GM21360 (cell line): ENCODE data around the gene CNOT9.

ENCODE experiments used
- ATAC-seq: cut with Tn5 transposase; IDR thresholded peaks from one replicate; pipeline ENCODE4 v1.9.1; 2021; ENCODE audit warnings: mild to moderate bottlenecking, moderate library complexity; ENCODE audit not compliant: unreplicated experiment

CNOT9 gene

DNA sequence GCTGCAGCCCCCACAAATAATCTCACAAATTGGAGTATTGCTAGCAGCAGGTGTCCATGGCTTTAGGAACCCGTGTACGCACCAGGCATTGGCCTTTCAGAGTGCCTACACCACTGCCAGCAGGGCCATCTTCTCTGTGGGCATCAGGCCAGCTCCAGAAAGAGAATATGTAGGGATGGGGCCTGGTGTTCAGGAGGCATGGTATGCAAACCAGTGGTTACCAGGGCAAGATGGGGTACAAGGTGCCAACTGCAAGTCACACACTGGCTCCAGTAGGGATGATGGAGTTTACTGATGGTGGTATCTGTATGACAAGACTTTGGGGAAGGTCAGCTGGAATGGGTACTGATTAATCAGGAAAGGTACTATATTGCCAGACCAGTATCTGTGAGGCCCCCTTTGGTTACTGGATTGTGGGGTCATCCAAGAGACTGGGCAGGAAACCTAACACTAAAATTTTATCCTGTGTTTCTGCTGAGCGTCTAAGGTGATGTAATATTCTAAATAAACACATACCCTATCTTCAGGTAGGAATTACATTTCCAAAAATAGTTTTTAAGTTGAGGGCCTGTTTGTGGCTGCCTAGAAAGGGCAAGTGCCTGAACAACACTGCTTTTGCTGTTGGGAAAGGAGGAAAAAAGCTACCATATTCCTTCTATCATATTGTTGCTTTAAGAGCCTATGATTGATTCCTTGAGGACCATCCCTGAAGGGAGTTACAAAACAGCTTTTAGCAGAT is 9.0 kb downstream of the CNOT9 start:
- no peak for ATAC-seq

DNA sequence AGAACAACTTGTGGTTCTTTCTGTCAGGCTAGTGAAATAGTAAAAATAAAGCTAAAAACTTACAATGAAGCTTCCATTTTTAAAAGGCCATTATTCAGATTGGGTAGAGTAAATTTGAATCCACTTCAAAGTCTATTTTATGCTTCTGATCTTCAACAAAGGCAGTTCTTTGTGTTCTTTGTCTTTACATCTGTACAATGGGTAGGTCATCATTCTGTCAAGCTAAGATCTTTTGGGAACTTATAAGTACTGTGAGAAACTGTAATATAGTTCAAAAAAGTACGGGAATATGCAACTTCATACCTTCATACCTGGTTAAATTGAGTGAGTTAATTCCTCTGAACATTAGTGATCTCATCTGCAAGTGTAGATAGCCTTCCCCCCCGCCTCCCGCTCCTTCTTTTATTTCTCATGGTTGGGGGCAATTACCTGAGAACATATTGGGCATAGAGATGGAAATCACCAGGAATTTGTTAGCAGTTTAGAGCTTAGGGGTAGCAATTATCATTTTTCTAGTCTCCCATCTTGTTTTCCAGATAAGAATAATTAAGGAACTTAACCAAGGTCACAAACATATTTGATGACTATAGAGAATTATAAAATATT is 9.7 kb downstream of the CNOT9 start:
- no peak for ATAC-seq

DNA sequence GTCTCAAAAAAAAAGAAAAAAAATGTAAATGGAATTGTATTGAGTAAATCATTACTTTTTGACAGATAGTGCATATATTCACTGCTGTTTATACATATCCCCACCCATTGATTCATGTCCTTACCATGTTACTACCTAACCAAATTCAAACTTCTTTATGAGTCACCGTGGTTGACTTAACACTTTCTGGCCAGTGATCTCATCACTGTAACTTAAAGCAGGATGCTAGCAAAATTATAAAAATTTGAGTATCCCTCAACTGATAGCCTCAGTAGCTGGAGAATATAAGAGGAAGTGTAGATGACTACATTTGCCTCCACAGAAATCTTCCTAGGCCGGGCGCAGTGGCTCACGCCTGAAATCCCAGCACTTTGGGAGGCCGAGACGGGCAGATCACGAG is 13.4 kb downstream of the CNOT9 start:
- no peak for ATAC-seq

DNA sequence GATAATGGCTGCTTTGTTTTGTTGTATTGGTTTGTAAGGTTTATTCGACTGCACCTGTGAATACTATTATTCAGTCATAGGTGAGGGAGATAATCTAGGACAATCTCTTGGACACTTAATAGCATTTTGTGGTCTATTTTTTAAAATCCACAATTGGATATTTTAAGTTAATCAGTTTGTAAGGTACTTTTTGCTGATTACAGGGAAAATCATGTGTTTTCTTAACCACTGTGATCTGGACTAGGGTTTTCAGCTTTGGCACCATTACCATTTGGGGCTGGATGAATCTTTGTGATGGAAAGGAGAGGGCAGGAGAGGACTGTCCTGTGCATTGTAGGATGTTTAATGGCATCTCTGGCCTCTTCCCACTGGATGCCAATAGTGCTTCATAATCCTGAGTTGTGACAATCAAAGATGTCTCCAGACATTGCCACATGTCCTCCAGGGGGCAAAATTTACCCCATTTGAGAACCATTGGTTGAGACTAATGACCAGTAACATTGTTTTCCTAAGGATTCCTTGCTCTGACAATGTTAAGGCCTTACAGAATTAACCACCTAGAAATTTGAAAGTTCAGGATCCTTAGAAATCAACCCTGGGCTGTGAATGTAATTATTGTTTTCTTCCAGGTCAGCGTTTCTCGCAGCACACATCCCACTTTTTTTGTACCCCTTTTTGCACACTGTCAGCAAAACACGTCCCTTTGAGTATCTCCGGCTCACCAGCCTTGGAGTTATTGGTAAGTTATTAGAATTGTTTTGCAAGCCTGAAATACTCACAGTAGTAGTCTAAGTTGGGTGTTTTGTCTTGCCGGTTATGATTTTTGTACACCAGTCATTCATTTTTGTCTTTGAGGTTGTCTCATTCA is 15.6 kb downstream of the CNOT9 start:
- ATAC-seq, result no peak

DNA sequence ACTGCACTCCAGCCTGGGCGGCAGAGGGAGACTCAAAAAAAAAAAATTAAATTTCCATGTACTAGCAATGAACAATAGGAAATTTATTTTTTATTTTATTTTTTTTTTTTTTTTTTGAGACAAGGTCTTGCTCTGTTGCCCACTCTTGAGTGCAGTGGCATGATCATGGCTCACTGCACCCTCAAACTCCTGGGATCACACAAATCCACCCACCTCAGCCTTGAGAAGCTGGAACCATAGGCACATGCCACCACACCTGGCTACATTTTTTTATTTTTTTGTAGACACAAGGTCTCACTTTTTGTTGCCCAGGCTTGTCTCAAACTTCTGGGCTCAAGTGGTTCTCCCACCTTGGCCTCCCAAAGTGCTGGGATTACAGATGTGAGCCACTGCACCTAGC is 16.9 kb downstream of the CNOT9 start:
- no peak for ATAC-seq

DNA sequence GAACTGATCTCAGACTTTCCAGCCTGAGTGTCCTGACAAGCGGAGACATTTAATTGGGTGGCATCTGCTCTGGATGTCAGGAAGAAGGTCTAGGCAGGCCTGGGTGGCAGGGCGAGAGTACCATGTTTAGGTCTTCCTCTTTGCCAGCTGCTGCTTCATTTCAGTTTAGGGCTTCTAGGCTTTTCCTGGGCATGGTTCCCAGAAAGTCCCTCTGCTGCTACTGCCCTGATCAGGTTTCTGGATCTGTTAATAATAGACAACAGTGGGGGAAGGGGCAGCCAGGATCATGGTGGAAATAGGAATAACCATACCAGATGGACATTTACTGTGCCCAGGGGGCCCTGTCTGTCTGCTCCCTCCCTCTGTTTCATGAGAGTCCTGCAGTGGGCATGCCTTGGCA is 36.8 kb downstream of the CNOT9 start:
- ATAC-seq, result no peak

DNA sequence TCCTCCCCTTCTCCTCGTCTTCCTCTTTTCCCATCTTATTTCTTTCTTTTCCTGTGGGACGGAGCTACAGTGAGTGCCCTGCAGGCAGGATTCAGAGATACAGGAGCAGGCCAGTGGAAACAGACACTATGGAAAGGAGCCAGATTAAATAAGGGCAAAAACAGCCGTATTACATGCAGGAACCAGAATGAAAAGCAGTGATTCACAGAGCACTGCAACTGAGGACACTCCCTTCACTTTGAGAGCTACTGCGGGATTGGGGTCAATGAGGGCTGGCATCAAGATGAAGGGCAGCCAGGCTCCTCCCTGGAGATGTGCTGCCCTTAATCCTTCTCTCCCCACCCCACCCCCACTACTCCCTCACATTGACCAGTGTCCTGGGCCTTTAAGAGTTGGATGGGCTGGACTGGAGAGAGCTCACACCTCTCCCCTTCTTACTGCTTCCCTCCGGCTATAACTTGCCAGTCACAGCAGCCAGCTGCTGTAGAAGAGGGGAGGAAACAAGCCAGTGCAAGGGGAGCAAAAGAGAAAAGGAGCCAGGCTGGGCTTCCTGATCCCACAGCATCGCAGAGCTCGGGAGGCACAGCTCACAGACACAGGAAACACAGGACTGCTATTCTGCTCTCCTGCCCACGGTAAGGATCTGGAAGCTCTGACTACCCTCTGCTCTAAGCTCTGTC is 38.9 kb downstream of the CNOT9 start, which contains the start of gene PLCD4:
TSS of gene PLCD4 (plus strand) at position 464 of the 680 bp plus-strand sequence. CDS start 7,841 bp downstream, outside the sequence.
- ATAC-seq, result no peak

DNA sequence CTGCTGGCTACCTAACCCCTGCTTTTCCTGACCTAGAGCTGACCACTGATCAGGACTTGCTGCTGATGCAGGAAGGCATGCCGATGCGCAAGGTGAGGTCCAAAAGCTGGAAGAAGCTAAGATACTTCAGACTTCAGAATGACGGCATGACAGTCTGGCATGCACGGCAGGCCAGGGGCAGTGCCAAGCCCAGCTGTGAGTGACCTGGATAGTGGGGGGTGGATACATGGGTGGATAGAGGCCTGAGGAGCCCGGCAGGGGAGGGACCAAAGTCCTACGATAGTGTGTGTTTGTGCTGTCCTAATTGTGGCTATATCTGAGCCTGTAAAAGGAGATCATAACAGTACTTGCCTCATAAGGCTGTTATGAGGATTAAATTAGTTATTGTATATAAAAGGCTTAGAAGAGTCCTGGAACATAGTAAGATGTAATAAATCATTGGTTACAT is 47.3 kb downstream of the CNOT9 start:
- no peak for ATAC-seq

DNA sequence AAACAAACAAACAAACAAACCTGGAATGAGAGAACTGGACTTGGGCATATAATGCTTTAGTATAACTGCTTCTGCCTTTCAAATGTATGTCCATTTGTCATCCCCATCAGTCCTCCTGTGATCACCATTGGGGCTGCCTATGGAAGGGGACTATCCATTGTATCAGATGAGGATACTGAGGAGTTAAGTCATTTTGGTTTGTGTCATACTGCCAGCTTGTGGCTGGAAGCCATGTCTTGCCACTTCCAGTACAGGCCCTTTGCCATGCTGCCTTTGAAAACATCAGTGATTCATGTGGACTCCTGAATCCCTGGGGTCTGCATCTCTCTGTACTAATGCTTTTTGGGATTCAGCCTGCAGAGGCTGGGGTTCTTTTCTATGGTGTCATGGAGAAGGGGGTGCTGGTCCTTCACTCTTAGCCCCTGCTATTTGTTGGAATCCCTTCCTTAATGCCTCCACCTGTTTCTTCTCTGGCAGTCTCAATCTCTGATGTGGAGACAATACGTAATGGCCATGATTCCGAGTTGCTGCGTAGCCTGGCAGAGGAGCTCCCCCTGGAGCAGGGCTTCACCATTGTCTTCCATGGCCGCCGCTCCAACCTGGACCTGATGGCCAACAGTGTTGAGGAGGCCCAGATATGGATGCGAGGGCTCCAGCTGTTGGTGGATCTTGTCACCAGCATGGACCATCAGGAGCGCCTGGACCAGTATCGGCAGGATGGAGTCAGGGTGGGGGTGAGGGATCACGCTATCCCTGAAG is 49.6 kb downstream of the CNOT9 start:
- no peak for ATAC-seq

DNA sequence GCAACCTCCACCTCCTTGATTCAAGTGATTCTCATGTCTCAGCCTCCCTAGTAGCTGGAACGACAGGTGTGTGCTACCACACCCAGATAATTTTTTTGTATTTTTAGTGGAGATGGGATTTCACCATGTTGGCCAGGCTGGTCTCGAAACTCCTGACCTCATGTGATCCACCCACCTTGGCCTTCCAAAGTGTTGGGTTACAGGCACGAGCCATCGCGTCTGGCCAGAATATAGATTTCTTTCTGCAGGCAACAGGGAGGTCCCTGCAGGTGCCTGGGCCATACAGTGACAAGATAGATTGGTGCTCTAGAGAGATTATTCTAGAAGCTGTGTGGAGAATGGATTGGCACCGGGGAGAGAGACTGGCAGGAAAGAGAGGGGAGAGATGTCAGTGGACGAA is 52.4 kb downstream of the CNOT9 start:
- ATAC-seq, result no peak

DNA sequence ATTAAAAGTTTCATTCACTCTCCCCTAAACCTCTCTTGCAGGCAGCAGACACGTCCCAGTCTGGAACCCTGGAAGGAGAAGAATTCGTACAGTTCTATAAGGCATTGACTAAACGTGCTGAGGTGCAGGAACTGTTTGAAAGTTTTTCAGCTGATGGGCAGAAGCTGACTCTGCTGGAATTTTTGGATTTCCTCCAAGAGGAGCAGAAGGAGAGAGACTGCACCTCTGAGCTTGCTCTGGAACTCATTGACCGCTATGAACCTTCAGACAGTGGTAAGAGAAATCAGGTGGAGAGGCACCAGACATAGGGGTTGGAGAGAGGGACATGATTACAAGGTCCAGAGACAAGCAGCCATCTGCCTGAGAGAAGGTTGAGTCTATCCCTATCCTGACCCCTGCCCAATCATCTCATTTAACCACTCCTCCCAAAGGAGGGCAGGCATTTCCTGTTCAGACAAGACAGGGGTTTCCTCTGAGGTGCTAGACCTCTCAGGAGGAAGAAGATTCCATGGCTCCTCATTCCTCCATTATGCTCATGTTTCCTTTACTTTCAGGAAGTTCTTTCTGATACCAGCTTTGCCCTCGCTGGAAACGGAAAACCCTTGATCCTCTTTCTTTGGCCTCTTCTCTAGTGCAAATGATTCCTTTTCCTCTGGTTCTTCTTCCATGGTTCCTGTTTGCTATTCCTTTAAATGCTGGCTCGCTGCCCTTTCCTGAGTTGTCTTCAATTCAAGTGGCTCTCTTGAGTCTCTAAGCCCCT is 54.1 kb downstream of the CNOT9 start:
- no peak for ATAC-seq

DNA sequence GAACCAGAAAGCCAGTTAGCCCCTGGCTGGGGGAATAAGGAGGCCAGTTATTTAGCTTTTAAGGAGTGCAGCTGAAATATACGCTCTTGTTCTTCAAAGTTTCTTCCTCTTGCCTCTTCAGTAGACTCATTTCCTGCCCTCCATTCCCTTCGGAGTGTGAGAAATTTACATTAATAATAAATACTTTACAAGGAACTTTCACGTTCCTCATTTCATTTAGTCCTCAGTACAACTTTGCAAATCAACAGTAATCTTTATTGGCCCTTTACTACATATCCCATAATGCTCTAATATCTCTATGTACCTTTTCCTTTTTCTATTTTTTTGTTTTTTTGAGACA is 54.7 kb downstream of the CNOT9 start:
- no peak for ATAC-seq

DNA sequence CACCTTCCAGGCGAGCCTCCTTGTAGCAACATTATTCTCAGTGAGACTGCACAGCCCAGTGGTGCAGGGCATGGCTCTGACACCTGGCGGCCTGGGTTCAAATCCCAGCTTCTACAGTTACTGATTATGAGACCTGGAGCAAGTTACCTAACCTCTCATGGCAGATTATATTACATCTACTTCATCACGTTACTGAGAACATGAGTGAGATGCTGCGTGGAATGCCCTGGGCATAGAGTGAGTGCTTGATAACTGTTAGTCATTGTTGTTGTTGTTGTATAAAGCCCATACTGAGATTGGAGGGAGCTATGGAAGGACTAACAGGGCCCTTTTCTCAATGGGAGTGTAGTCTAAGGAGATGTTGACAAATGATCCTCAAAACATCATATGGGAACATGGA is 57.7 kb downstream of the CNOT9 start:
- ATAC-seq, result no peak

DNA sequence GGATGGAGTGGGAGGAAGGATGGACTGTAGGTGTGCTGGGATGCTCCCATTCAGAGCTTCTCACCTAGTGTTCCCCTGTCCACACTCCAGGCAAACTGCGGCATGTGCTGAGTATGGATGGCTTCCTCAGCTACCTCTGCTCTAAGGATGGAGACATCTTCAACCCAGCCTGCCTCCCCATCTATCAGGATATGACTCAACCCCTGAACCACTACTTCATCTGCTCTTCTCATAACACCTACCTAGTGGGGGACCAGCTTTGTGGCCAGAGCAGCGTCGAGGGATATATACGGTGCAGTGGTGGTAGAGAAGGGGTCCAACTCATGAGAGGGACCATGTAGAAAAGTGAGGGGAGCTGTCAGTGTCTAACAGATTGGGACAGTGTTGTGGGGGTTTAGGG is 59.3 kb downstream of the CNOT9 start:
- no peak for ATAC-seq

DNA sequence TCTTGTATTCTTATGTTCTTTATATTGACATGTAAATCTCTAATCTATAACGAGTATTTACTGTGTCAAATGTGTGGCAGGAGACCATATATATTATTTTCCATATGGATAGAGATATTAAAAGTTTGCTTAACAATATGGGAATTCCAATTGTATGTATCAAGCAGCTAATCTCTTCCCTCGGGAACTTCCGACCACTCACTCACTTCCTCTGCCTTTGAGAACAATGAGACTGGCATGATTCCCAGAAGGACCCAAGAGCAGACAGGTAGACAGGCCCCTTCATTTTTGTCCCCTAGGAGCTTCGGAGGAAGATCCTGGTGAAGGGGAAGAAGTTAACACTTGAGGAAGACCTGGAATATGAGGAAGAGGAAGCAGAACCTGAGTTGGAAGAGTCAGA is 63.2 kb downstream of the CNOT9 start:
- ATAC-seq, result no peak

DNA sequence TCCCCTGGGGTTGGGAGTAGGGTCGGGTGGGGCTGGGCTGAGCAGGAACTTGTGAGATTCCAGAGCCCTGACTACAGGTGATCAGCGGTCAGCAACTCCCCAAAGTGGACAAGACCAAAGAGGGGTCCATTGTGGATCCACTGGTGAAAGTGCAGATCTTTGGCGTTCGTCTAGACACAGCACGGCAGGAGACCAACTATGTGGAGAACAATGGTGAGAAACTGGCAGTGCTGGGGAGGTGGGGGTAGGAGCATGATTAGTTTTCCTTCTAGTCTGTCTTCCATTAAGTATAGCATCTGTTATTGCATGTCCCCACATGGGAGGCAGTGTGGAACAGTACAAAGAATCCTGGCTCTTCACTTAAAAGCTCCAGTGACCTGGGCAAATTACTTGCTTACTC is 67.1 kb downstream of the CNOT9 start:
- no peak for ATAC-seq

DNA sequence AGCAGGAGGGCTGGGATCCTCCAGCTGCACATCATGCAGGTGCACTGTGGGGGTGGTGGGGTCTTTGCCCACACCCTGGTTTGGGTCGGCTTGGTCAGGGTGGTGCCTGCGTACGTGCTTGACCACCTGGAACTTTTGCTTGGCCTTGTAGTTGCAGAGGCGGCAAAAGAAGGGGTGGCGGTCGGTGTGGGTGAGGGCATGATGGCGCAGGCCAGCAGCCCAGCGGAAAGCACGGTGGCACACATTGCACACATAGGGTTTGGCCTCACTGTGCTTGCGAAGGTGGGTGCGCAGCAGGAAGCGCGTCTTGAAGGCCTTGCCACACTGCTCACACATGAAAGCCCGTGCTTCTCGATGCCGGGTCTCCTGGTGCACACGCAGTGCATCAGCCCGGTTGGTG is 69.7 kb downstream of the CNOT9 start:
- ATAC-seq, result no peak

DNA sequence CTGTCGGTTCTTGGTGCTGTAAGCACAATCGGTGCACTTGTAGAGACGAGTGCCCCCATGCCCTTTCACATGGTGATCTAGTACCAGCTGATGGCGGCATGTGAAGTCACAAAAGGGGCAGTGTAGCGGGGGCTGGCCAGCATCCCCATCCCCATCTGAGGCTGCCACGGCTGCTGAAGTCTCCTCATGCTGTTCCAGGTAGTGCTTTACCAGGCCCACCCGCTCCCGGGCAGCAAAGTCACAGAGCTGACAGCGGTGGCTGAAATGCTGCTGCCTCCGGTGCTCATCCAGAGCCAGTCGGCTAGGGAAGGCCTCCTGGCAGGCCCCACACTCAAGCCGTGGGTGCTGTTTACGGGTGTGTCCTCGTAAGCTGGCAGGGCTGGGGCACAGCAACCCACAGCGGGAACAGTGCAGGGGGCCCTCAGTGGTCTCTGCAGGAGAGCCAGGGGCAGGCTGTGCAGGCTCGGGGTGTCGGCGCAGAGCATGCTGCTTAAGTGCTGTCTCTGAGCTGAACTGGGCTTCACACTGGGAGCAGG is 73.5 kb downstream of the CNOT9 start:
- no peak for ATAC-seq

DNA sequence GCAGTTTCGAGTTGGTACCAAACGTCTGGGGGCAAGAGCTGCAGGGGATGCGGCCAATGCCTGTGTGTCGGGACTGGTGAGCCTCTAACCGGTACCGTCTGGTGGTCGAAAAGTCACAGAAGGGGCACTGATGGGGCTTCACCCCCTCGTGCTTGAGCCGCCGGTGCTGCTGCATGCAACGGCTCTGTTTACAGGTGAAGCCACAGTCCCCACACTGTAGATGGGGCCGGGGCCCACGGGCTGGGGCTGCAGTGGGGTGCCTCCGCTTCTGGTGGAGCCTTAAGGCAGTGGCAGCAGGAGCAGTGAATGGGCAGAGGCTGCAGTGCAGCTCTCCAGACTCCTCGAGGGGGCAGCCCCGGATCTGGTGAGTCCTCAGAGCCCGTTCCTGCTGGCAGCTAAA is 74.1 kb downstream of the CNOT9 start:
- no peak for ATAC-seq
